ENCODE results near the gene RNF4. TPM values are rescaled to one million over a fixed set of nuclear protein-coding genes. Genes with fewer than 3 reads are reported as not detected.

Gene RNF4
- total and polyA plus RNA-seq, 10 of the 15 experiments (the other 5 are each of a cell fraction or from before 2014, with no cell fraction given): 34.9 to 145 (median 76.1) TPM

DNA sequence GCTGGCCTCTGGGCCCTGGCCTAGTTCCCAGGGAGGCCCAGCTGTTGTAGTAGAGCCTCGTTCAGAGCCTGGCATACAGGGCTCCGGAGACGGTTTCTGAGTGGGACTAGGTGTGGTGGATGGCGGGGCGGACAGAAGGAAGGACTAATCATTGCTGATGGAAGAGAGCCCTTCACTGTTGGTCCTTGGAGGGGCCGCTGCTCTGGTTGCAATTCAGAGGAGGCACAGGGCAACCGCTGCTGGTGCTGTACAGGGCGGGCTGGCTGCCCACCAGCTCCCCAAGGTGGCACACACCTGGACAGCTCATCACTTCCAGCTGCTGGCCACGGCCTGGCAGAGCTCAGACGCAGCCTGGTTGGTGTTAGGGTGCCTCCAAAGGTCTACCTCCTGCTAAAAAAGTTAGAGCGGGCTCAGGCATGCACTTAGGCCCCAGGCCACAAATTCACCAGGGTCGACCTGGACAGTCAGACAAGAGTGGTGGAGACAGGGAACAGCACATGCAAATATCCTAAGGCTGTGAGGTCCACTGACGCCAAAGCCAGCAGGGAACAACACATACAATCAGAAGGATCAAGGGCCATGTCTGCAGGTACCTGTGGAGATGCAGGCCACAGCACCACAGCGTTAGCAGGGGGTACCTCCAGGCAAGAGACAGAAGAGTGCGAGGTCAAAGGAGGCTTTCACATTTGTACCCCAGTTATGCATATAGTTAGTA is 7.5 kb upstream of the RNF4 start:
- RAD21 ChIA-PET (ENCODE audit: unreplicated experiment): no interaction called here
- H2AFZ ChIP-seq (ENCODE audit: control insufficient read depth, low read depth, low read length): no peak overlapping the region
- in situ Hi-C loops (cut with MboI): no loop called here

More for the DNA sequence above, 7.5 kb upstream of the RNF4 start:
- DNase-seq (ENCODE audit: low read depth, low spot score) (no peak), FAIRE-seq (no peak), ATAC-seq (no peak)
- TF ChIP-seq CHD4 (IDR thresholded peaks at IDR 0.05) (no peak), FOS (IDR thresholded peaks at IDR 0.05; ENCODE audit: borderline replicate concordance, extremely low read depth, insufficient read length) (no peak), ASH2L (IDR thresholded peaks at IDR 0.05; ENCODE audit: borderline replicate concordance, low read depth) (no peak), NFYB (IDR thresholded peaks at IDR 0.05; ENCODE audit: insufficient read depth, low read depth, low read length) (no peak), FOXM1 (IDR thresholded peaks at IDR 0.05; ENCODE audit: low read depth, low read length) (no peak), CBX3 (IDR thresholded peaks at IDR 0.05; ENCODE audit: borderline replicate concordance, low read depth) (no peak), ZBED1 (IDR thresholded peaks at IDR 0.05; ENCODE audit: borderline replicate concordance) (no peak)
- TF ChIP-seq, protein P1, sequence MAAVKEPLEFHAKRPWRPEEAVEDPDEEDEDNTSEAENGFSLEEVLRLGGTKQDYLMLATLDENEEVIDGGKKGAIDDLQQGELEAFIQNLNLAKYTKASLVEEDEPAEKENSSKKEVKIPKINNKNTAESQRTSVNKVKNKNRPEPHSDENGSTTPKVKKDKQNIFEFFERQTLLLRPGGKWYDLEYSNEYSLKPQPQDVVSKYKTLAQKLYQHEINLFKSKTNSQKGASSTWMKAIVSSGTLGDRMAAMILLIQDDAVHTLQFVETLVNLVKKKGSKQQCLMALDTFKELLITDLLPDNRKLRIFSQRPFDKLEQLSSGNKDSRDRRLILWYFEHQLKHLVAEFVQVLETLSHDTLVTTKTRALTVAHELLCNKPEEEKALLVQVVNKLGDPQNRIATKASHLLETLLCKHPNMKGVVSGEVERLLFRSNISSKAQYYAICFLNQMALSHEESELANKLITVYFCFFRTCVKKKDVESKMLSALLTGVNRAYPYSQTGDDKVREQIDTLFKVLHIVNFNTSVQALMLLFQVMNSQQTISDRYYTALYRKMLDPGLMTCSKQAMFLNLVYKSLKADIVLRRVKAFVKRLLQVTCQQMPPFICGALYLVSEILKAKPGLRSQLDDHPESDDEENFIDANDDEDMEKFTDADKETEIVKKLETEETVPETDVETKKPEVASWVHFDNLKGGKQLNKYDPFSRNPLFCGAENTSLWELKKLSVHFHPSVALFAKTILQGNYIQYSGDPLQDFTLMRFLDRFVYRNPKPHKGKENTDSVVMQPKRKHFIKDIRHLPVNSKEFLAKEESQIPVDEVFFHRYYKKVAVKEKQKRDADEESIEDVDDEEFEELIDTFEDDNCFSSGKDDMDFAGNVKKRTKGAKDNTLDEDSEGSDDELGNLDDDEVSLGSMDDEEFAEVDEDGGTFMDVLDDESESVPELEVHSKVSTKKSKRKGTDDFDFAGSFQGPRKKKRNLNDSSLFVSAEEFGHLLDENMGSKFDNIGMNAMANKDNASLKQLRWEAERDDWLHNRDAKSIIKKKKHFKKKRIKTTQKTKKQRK (IDR thresholded peaks at IDR 0.05; ENCODE audit: low read depth, low read length): no peak
- no peak overlapping the region for H3K4me3 ChIP-seq
- H3K27me3 ChIP-seq (replicated peaks in 1 of 2; ENCODE audit: control insufficient read depth in 2 of 2, insufficient read depth in 2 of 2, low read length in 1 of 2): no peaks in the 10 kb centered on the region; a peak in 2 of 4 replicates
- no TSS peak for BruUV-seq (replicated peaks)
- H3K79me2 ChIP-seq (ENCODE audit: control insufficient read depth, insufficient read depth, low read length): no peaks in the 10 kb centered on the region
- H3K4me2 ChIP-seq (ENCODE audit: control insufficient read depth, insufficient read depth): no peak overlapping the region
- H4K20me1 ChIP-seq (ENCODE audit: control insufficient read depth, insufficient read depth): no peaks in the 10 kb centered on the region
- CTCF ChIA-PET: interaction anchor here (1.1 to 1.5 kb wide), 2 partner anchors 19 to 26 kb away, joined by 4 read pairs; no protein-coding TSS in a partner anchor
- intact Hi-C loops (cut with micrococcal nuclease; ENCODE audit: unreplicated experiment): no loop called here
- H3K27ac ChIP-seq (ENCODE audit: control insufficient read depth, insufficient read depth): no peak overlapping the region
- H3K36me3 ChIP-seq (ENCODE audit: control insufficient read depth in 2 of 2, insufficient read depth in 2 of 2, low read length in 1 of 2): no peaks in the 10 kb centered on the region
- H3K4me1 ChIP-seq (ENCODE audit: control insufficient read depth, insufficient read depth, low read length): peaks cover 4% of the 10 kb centered on the region
- H3K9me3 ChIP-seq (replicated peaks; ENCODE audit: control insufficient read depth, insufficient read depth, low read length): no peaks in the 10 kb centered on the region
- 70% methylated on average over 15 of the region's 15 CpGs for WGBS (ENCODE audit: insufficient coverage, insufficient replicate concordance, low lambda C conversion rate, missing lambda C conversion rate)
- H3K9ac ChIP-seq (ENCODE audit: control insufficient read depth, insufficient read depth, low read length): no peak overlapping the region
- SMC1A ChIA-PET (ENCODE audit: uncharacterized antibody, unreplicated experiment): interaction anchor here (1.2 kb wide), 1 partner anchor 12 kb away, joined by 3 read pairs; no protein-coding TSS in a partner anchor
- POLR2A ChIA-PET: no interaction called here

All from GM12878 (cell line).